Breast epithelium (tissue), 3 donors: ENCODE results near the gene VEGFA.

Experiments
- CTCF ChIP-seq, 3 donors: fragments of 450-650 bp; IDR thresholded peaks; one replicate each; pipeline ENCODE4 v1.5.1; 2016 to 2017; ENCODE audit warnings: antibody characterized with exemption in 3 of 3, mild to moderate bottlenecking in 3 of 3, moderate library complexity in 3 of 3
- POLR2A ChIP-seq: fragments of 450-650 bp; IDR thresholded peaks from one replicate; pipeline ENCODE4 v1.6.1; 2016; ENCODE audit warnings: antibody characterized with exemption, mild to moderate bottlenecking, moderate library complexity
- POLR2AphosphoS5 ChIP-seq, 3 donors: sonication (generic); formaldehyde crosslinking; IDR thresholded peaks; one replicate each; pipeline ENCODE4 v1.6.1; 2017; ENCODE audit warnings: antibody characterized with exemption in 3 of 3

- TF ChIP-seq CTCF (IDR thresholded peaks at IDR 0.05): no peak
- no peak for TF ChIP-seq POLR2A
- TF ChIP-seq POLR2AphosphoS5 (IDR thresholded peaks at IDR 0.05): no peak
Measured at GRCh38 chr6:43727634-43728033, 42.4 kb upstream of the VEGFA start.
